NCI-H2227 (cell line): ENCODE measurements around the gene NME7.
"Not testable (repeated sequence)": the region's sequence is repeated elsewhere in the genome, so short reads cannot be mapped to it uniquely, and the experiment has no call there.

Source experiments
- DNase-seq: peaks from one replicate; lab custom pipeline; 2025; ENCODE audit not compliant: unreplicated experiment; lab: John Stamatoyannopoulos, UW

NME7 gene

DNA sequence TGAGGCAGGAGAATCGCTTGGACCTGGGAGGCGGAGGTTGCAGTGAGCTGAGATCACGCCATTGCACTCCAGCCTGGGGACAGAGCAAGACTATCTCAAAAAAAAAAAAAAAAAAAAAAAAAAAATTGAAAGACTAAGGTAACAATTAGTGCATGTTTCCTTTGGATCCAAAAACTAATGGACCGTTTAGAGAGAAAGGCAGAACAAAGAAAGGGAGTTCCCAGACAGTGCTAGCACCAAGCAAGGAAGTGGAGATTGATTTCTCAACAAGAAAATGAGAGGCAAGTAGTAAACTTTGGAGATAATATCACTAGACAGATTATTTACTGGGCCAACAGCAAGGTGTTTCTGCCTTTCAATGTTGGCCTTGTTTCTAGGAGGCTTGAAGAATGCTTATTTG is 236.9 kb downstream of the NME7 start:
- no peak for DNase-seq

- DNase-seq = no peak
These were observed 238.3 kb downstream of the NME7 start for GRCh38 chr1:169129109-169129784.

DNA sequence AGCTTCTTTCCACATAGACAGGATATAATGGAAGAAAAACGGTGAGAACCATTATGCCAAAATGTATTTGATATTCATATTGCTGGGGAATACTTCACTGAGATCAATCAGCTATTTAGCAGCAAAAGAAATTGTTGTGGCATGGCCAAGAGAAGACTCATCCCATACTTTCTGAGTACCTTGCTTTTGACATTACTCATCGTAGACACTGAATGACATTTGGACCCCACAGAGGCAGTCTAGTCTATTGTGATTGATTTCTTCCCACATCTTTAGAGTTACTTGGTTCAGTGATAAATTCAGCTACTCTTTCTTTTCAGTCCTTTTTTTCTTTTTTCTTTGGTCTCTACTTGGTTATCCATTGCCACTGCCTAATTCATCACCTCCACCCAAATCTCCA is 239.0 kb downstream of the NME7 start:
- DNase-seq = no peak

DNA sequence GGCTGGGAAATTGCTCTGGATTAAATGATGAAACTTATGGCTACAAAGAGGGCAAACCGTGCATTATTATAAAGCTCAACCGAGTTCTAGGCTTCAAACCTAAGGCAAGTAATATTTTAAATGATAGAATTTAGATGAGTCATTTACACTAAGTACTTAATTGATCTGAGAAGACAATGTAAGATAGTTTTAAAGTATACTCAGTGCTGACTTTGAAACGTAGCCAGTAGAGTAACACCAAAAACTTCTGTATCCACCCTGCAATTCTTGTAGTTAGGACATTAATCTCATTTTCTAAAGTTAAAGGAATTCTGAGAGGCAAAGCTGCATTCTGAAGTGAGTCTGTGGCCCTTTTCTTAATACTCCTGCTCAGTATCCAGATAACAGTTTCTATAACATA is 240.3 kb downstream of the NME7 start:
- DNase-seq = no peak

DNA sequence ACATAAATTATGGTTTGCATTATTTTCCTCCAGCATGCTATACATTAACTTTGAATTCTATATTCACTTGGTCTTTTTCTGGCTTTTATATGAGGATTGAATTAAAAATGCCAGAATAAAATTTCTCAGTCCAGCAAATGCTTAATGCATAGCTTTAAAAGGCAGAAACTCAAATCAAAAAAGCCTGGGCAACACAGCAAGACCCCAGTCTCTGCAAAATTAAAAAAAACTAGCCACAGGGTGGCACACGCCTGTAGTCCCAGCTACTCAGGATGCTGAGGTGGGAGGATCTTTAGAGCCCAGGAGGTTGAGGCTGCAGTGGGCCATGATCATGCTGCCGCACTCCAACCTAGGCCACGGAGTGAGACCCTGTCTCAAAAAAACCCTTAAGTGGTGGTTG is 241.3 kb downstream of the NME7 start:
- DNase-seq = no peak

DNA sequence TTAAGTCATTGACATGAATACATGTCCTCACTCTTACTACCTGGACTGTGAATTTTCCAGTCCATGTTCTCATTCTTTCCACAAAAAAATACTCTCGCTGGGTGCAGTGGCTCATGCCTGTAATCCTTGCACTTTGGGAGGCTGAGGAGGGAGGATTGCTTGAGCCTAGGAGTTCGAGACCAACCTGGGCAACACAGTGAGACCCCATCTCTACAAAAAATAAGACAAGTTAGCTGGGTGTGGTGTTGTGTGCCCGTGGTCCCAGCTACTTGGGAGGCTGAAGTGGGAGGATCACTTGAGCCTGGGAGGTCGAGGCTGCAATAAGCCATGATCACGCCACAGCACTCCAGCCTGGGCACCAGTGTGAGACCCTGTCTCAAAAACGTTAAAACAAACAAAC is 242.0 kb downstream of the NME7 start:
- not testable (repeated sequence) for DNase-seq

GRCh38 chr1:169124459-169124858 is 243.1 kb downstream of the NME7 start:
- no peak for DNase-seq

DNA sequence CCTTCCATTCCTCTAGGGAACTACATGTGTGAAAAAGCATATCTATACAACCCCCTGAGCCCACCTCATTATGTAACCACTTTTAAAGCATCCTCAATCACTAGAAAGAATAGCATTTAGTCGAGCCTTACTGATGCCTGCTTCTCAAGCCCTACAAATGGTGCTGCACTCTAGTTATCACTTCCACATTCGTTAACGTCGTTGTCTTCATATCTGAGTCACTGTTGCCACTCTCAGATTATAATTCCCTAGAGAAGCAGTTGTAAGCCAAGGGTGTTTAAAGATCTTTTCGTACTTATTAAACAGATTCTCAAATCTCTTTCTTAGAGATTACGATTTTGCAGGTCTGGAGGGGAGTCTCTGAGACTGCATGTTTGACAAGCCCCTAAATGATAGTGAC is 244.6 kb downstream of the NME7 start:
- no peak for DNase-seq

- DNase-seq = no peak
These were observed 246.3 kb downstream of the NME7 start for GRCh38 chr1:169121146-169121923.

- no peak for DNase-seq
These were observed 247.5 kb downstream of the NME7 start for GRCh38 chr1:169120066-169120465.

DNA sequence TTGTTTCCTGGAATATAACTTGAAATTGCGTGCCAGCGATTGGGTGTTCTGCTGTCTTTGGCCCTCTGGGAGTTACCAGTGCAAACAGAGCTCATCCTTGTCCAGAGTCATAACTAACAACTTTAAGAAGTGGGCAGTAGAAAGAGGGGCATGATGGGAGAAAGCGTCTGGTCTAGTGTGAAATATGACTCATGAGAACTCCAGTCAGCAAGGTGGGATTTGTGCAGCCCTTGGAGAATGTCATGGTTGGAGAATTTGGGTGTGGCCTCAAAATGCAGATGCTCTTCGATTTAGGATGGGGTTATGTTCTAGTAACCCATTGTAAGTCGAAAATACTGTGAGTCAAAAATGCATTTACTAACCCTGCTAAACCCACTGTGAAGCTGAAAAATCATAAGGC is 248.2 kb downstream of the NME7 start:
- DNase-seq = no peak

- no peak for DNase-seq
These were observed 249.4 kb downstream of the NME7 start for GRCh38 chr1:169118227-169118626.

DNA sequence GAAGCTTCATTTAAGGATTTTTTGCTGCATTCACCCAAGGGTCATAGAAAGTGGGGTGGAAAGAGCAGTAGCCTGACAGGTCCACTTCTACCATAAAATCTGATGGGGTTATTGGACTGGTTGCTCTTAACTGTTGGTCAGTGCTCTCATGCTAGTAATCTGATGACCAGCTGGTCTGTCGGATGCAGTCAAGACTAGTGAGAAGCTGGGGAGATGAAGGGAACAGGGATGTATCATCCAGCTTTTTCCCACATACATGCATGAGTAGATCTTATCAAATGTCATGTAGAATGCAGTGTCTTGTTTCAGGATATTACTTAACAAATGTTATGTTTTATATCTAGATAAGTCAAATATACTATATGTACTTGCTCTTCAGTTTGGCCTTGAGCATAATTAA is 250.0 kb downstream of the NME7 start:
- no peak for DNase-seq

DNA sequence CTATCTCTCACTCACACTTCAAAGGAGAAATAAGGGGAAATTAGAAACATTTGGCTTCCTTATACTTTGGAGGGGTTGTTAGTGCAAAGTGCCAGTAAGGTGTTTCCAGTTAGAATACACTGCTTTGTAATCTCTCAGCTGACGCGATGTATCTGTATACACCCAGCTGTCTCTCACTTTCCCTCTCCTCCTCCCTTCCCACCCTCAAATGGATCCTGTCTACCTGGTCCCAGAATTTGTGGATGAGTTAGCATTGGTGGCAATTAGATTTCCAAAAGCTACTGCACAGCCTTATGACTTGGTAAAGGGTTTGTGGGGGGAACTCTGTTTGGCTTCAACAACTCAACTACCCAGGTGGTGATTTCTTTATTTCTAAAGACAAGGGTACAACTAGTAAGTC is 250.6 kb downstream of the NME7 start:
- DNase-seq = no peak

DNA sequence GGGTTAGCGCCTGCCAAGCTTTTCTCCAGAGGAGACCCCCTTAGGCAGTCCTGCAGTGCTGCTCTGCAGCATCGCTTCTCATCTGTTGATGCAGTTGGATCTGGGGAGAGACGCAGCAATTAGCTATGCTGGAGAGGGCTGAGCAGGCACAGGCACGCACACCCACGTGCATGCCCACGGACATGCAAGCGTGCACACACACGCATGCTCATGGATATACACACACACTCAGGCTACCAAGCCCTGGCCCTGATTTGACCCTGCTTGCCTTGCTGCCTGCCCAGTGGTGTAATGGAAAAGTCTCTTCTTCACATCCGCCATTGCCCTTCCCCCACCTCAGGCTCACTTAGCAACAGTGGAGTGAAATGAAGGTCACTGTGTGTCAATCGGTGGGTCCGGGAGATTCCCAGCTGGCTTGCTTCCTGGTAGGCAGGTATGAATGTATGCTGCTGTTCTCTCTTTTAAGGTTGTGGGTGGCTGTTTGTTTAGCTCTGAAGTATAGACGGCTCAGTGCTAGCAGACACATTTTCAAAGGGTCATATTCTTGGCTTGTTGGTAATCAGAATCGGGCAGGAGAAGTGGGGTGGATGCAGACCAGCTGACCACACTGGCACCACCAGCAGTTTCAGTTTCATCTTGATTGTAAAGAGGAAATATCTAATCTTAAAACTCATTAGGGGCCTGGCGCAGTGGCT is 251.6 kb downstream of the NME7 start:
- DNase-seq = peak; percentile 57

- no peak for DNase-seq
These were observed 253.9 kb downstream of the NME7 start for GRCh38 chr1:169113613-169114119.

- no peak for DNase-seq
These were observed 255.4 kb downstream of the NME7 start for GRCh38 chr1:169112241-169112640.

DNA sequence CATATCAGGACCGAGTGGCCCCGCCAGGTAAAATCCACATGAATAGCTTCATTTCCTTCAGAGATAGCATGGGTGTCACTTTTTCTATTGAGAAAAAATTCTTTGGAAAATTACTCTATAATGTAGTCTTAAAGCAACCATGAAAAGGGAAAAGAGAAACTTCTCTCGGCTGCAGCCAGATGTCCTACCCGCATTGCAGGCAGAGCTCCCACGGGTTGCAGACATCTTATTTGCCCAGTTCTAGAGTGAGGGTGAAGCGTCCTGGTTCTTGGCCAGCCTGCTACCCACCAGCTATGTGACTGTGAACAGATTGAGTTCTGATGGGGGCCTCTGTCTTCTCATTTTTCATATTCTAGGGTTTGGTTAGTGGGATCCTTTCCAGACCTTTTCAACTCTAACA is 256.1 kb downstream of the NME7 start:
- DNase-seq = no peak

GRCh38 chr1:169110689-169111447 is 256.7 kb downstream of the NME7 start:
- no peak for DNase-seq

DNA sequence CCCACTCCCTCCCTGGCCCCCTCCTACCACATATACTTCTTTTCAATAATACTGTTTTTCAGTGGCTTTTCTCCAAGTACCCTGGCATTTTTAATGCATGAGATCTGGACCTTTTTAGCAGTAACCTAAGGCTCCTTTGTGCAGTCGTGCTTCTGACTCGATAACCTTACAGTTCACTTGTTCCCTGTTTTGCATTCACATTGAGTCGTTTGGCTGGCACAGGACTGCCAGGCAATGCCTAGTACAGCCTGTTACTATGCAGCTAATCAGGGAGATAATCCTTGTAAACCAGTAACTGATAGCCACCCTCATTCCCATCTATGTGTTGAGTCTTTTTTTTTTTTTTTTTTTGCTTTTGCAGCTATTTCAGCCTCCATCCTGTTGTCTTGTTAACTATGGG is 257.4 kb downstream of the NME7 start:
- no peak for DNase-seq

- peak; percentile 83 for DNase-seq
These were observed 257.9 kb downstream of the NME7 start for GRCh38 chr1:169109561-169110134.
